Choroid plexus epithelial cell (primary cell): ENCODE data around the gene ATCAY.

Source experiments
- DNase-seq: peaks from one replicate; pipeline ENCODE4 v3.0.0-alpha.2; 2010; ENCODE audit warnings: low read depth
- H3K4me3 ChIP-seq: 2 replicates; pipeline ENCODE4 v1.5.1; 2011; ENCODE audit warnings: low read depth, mild to moderate bottlenecking, control low read depth, low read length, moderate library complexity
- CTCF ChIP-seq: conservative IDR thresholded peaks from 2 replicates; pipeline ENCODE4 v1.5.1; 2011; ENCODE audit warnings: low read depth, mild to moderate bottlenecking, control low read depth, inconsistent platforms, low read length, moderate library complexity

ATCAY gene

GRCh38 chr19:3844596-3844995 is 35.9 kb upstream of the ATCAY start:
- peak; percentile 78 for DNase-seq
- no peak overlapping the region for H3K4me3 ChIP-seq
- TF ChIP-seq CTCF, result no peak

- peak; percentile 23 for DNase-seq
- no peak overlapping the region for H3K4me3 ChIP-seq
- peak; percentile 47 for TF ChIP-seq CTCF
These were observed 31.4 kb upstream of the ATCAY start for GRCh38 chr19:3849092-3849491.

- TF ChIP-seq CTCF, result no peak
- no peak overlapping the region for H3K4me3 ChIP-seq
- DNase-seq, result no peak
These were observed 30.7 kb upstream of the ATCAY start for GRCh38 chr19:3849787-3850186.

GRCh38 chr19:3850320-3850972 is 30.0 kb upstream of the ATCAY start:
- no peak overlapping the region for H3K4me3 ChIP-seq
- no peak for DNase-seq
- no peak for TF ChIP-seq CTCF

GRCh38 chr19:3851254-3852176 is 29.0 kb upstream of the ATCAY start:
- no peak overlapping the region for H3K4me3 ChIP-seq
- TF ChIP-seq CTCF, result no peak
- DNase-seq, result no peak

- no peak for TF ChIP-seq CTCF
- no peak for DNase-seq
- H3K4me3 ChIP-seq, result no peak overlapping the region
These were observed 28.3 kb upstream of the ATCAY start for GRCh38 chr19:3852177-3852511.
